ENCODE measurements around the gene CRELD1. TPM values are rescaled to one million over a fixed set of nuclear protein-coding genes. Genes with fewer than 3 reads are reported as not detected.
A peak's percentile ranks its signal among the peaks of the same experiment; 100 is the strongest.

Gene CRELD1
- total and polyA plus RNA-seq, 2 of the 13 experiments (the other 11 are each of a cell fraction or from before 2014, with no cell fraction given) = 27.1 to 61.9 TPM

DNA sequence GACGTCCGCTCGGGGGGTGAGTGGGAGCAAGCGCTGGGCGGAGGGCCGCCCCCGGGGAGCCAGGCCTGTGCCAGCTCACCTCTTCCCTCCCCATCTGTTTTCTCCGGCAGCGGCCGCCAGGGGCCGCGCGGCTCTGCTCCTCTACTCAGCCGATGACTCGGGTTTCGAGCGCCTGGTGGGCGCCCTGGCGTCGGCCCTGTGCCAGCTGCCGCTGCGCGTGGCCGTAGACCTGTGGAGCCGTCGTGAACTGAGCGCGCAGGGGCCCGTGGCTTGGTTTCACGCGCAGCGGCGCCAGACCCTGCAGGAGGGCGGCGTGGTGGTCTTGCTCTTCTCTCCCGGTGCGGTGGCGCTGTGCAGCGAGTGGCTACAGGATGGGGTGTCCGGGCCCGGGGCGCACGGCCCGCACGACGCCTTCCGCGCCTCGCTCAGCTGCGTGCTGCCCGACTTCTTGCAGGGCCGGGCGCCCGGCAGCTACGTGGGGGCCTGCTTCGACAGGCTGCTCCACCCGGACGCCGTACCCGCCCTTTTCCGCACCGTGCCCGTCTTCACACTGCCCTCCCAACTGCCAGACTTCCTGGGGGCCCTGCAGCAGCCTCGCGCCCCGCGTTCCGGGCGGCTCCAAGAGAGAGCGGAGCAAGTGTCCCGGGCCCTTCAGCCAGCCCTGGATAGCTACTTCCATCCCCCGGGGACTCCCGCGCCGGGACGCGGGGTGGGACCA lies 632 bp upstream of the CRELD1 start (continued):
- TF ChIP-seq, protein P1, sequence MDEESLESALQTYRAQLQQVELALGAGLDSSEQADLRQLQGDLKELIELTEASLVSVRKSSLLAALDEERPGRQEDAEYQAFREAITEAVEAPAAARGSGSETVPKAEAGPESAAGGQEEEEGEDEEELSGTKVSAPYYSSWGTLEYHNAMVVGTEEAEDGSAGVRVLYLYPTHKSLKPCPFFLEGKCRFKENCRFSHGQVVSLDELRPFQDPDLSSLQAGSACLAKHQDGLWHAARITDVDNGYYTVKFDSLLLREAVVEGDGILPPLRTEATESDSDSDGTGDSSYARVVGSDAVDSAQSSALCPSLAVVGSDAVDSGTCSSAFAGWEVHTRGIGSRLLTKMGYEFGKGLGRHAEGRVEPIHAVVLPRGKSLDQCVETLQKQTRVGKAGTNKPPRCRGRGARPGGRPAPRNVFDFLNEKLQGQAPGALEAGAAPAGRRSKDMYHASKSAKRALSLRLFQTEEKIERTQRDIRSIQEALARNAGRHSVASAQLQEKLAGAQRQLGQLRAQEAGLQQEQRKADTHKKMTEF (CRISPR knock-in tag; IDR thresholded peaks at IDR 0.05) = peak; percentile 77; the same call in 1 of the 2 replicates
- no peak for TF ChIP-seq AHR (CRISPR knock-in tag; IDR thresholded peaks at IDR 0.05)
- no peak for TF ChIP-seq HNRNPK (IDR thresholded peaks at IDR 0.05; ENCODE audit: low read depth, low read length, poor library complexity, severe bottlenecking)
- TF ChIP-seq MTA3 (CRISPR knock-in tag; IDR thresholded peaks at IDR 0.05) = no peak
- 0 out of 2 replicates have a peak, but pooled peaks have one; percentile 3 for TF ChIP-seq ETV5 (CRISPR knock-in tag; IDR thresholded peaks at IDR 0.05; ENCODE audit: borderline replicate concordance)
- TF ChIP-seq ZNF326 (CRISPR knock-in tag; IDR thresholded peaks at IDR 0.05; ENCODE audit: borderline replicate concordance) = no peak
- TF ChIP-seq, protein P2, sequence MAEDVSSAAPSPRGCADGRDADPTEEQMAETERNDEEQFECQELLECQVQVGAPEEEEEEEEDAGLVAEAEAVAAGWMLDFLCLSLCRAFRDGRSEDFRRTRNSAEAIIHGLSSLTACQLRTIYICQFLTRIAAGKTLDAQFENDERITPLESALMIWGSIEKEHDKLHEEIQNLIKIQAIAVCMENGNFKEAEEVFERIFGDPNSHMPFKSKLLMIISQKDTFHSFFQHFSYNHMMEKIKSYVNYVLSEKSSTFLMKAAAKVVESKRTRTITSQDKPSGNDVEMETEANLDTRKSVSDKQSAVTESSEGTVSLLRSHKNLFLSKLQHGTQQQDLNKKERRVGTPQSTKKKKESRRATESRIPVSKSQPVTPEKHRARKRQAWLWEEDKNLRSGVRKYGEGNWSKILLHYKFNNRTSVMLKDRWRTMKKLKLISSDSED (CRISPR knock-in tag; IDR thresholded peaks at IDR 0.05) = no peak
- no peak; the same call in 1 of the 2 replicates for TF ChIP-seq MXD4 (CRISPR knock-in tag; IDR thresholded peaks at IDR 0.05)
- TF ChIP-seq PAWR (CRISPR knock-in tag; IDR thresholded peaks at IDR 0.05; ENCODE audit: borderline replicate concordance) = no peak
- TF ChIP-seq ZNF83 (CRISPR knock-in tag; IDR thresholded peaks at IDR 0.05; ENCODE audit: borderline replicate concordance) = no peak; the same call in 1 of the 2 replicates
- TF ChIP-seq HNRNPL (IDR thresholded peaks at IDR 0.05; ENCODE audit: low read depth, low read length) = peak; percentile 88
- TF ChIP-seq ZNF782 (CRISPR knock-in tag; IDR thresholded peaks at IDR 0.05; ENCODE audit: borderline replicate concordance) = peak; percentile 71; the same call in 1 of the 2 replicates
- TF ChIP-seq, protein P3, sequence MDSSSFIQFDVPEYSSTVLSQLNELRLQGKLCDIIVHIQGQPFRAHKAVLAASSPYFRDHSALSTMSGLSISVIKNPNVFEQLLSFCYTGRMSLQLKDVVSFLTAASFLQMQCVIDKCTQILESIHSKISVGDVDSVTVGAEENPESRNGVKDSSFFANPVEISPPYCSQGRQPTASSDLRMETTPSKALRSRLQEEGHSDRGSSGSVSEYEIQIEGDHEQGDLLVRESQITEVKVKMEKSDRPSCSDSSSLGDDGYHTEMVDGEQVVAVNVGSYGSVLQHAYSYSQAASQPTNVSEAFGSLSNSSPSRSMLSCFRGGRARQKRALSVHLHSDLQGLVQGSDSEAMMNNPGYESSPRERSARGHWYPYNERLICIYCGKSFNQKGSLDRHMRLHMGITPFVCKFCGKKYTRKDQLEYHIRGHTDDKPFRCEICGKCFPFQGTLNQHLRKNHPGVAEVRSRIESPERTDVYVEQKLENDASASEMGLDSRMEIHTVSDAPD (CRISPR knock-in tag; IDR thresholded peaks at IDR 0.05) = no peak
- TF ChIP-seq ZNF138 (CRISPR knock-in tag; IDR thresholded peaks at IDR 0.05; ENCODE audit: low read depth) = no peak; the same call in 1 of the 2 replicates
- TF ChIP-seq, protein P4, sequence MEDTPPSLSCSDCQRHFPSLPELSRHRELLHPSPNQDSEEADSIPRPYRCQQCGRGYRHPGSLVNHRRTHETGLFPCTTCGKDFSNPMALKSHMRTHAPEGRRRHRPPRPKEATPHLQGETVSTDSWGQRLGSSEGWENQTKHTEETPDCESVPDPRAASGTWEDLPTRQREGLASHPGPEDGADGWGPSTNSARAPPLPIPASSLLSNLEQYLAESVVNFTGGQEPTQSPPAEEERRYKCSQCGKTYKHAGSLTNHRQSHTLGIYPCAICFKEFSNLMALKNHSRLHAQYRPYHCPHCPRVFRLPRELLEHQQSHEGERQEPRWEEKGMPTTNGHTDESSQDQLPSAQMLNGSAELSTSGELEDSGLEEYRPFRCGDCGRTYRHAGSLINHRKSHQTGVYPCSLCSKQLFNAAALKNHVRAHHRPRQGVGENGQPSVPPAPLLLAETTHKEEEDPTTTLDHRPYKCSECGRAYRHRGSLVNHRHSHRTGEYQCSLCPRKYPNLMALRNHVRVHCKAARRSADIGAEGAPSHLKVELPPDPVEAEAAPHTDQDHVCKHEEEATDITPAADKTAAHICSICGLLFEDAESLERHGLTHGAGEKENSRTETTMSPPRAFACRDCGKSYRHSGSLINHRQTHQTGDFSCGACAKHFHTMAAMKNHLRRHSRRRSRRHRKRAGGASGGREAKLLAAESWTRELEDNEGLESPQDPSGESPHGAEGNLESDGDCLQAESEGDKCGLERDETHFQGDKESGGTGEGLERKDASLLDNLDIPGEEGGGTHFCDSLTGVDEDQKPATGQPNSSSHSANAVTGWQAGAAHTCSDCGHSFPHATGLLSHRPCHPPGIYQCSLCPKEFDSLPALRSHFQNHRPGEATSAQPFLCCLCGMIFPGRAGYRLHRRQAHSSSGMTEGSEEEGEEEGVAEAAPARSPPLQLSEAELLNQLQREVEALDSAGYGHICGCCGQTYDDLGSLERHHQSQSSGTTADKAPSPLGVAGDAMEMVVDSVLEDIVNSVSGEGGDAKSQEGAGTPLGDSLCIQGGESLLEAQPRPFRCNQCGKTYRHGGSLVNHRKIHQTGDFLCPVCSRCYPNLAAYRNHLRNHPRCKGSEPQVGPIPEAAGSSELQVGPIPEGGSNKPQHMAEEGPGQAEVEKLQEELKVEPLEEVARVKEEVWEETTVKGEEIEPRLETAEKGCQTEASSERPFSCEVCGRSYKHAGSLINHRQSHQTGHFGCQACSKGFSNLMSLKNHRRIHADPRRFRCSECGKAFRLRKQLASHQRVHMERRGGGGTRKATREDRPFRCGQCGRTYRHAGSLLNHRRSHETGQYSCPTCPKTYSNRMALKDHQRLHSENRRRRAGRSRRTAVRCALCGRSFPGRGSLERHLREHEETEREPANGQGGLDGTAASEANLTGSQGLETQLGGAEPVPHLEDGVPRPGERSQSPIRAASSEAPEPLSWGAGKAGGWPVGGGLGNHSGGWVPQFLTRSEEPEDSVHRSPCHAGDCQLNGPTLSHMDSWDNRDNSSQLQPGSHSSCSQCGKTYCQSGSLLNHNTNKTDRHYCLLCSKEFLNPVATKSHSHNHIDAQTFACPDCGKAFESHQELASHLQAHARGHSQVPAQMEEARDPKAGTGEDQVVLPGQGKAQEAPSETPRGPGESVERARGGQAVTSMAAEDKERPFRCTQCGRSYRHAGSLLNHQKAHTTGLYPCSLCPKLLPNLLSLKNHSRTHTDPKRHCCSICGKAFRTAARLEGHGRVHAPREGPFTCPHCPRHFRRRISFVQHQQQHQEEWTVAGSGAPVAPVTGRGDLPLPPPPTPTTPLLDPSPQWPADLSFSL (CRISPR knock-in tag; IDR thresholded peaks at IDR 0.05) = 0 out of 2 replicates have a peak, but pooled peaks have one; percentile 33
- no peak for TF ChIP-seq NR2F2 (IDR thresholded peaks at IDR 0.05; ENCODE audit: borderline replicate concordance, low read depth)
- TF ChIP-seq ZNF816 (CRISPR knock-in tag; IDR thresholded peaks at IDR 0.05; ENCODE audit: borderline replicate concordance) = no peak
- no peak for TF ChIP-seq ZMYM2 (CRISPR knock-in tag; IDR thresholded peaks at IDR 0.05)
- TF ChIP-seq SMAD9 (CRISPR knock-in tag; IDR thresholded peaks at IDR 0.05) = no peak
